MM.1S (cell line): Measurements from ENCODE around the gene SPOP.
A peak's percentile ranks its signal among the peaks of the same experiment; 100 is the strongest.

Experiments used
- CTCF ChIP-seq: fragments of 300-600 bp; sonication (generic); IDR thresholded peaks from 2 replicates; pipeline ENCODE4 v1.5.1; 2016; ENCODE audit warnings: antibody characterized with exemption, low read length, mixed read lengths
- EZH2 ChIP-seq: fragments of 300-600 bp; sonication (generic); optimal IDR thresholded peaks from 2 replicates; pipeline ENCODE3; 2017; ENCODE audit warnings: low read depth, mild to moderate bottlenecking, antibody characterized with exemption, low read length, mixed read lengths
- EZH2phosphoT487 ChIP-seq: fragments of 300-600 bp; sonication (generic); IDR thresholded peaks from 2 replicates; pipeline ENCODE4 v1.6.1; 2018; ENCODE audit warnings: antibody characterized with exemption, low read length

GRCh38 chr17:49567871-49568694, 109.8 kb downstream of the SPOP start:
- TF ChIP-seq EZH2phosphoT487 (no peak), CTCF (peak; percentile 87), EZH2 (no peak)
